Activated CD8-positive, alpha-beta memory T cell treated with anti-CD3 and anti-CD28 coated beads for 24 hours (primary cell): Measurements from ENCODE around the gene SRSF10.
"Not testable (repeated sequence)": the region's sequence is repeated elsewhere in the genome, so short reads cannot be mapped to it uniquely, and the experiment has no call there.

ENCODE experiments used
- DNase-seq: peaks from one replicate; pipeline ENCODE4 v3.0.0-alpha.2; 2020

The SRSF10 gene

GRCh38 chr1:23996700-23997229 lies 16.6 kb upstream of the SRSF10 start:
- DNase-seq: no peak

GRCh38 chr1:23995431-23995837 lies 15.3 kb upstream of the SRSF10 start:
- DNase-seq: no peak

- DNase-seq: not testable (repeated sequence)
Observed at GRCh38 chr1:23992011-23992410, 11.9 kb upstream of the SRSF10 start.

- no peak for DNase-seq
Observed at GRCh38 chr1:23989263-23989662, 9.1 kb upstream of the SRSF10 start.

- not testable (repeated sequence) for DNase-seq
Observed at GRCh38 chr1:23987038-23987437, 6.9 kb upstream of the SRSF10 start.

- DNase-seq: no peak
Observed at GRCh38 chr1:23984417-23985186, 4.5 kb upstream of the SRSF10 start.

- peak; percentile 80 for DNase-seq
Observed at GRCh38 chr1:23980728-23981070, 572 bp upstream of the SRSF10 start.

- DNase-seq: no peak
Observed at GRCh38 chr1:23979387-23979880, 693 bp downstream of the SRSF10 start.

- DNase-seq: no peak
Observed at GRCh38 chr1:23978805-23979204, 1.3 kb downstream of the SRSF10 start.

GRCh38 chr1:23977854-23978191 lies 2.3 kb downstream of the SRSF10 start:
- DNase-seq: no peak

GRCh38 chr1:23977187-23977853 lies 2.8 kb downstream of the SRSF10 start:
- no peak for DNase-seq

- no peak for DNase-seq
Observed at GRCh38 chr1:23967871-23968270, 12.3 kb downstream of the SRSF10 start.

GRCh38 chr1:23966973-23967493 lies 13.1 kb downstream of the SRSF10 start:
- DNase-seq: no peak

- no peak for DNase-seq
Observed at GRCh38 chr1:23964790-23965740, 15.1 kb downstream of the SRSF10 start.

- no peak for DNase-seq
Observed at GRCh38 chr1:23964235-23964668, 15.9 kb downstream of the SRSF10 start.

- no peak for DNase-seq
Observed at GRCh38 chr1:23963617-23964234, 16.4 kb downstream of the SRSF10 start.

GRCh38 chr1:23960291-23961020 lies 19.7 kb downstream of the SRSF10 start:
- DNase-seq: no peak

GRCh38 chr1:23959461-23960290 lies 20.5 kb downstream of the SRSF10 start, which contains the start of gene PNRC2:
PNRC2 (plus strand) TSS chr1:23959828; CDS start chr1:23961458, 1,630 bp downstream.
- DNase-seq: peak; percentile 97

- peak; percentile 93 for DNase-seq
Observed at GRCh38 chr1:23958810-23959460, 21.2 kb downstream of the SRSF10 start.
